ENCODE data around the gene CRKL.

- TF ChIP-seq POLR2A (IDR thresholded peaks at IDR 0.05), result no peak
- TF ChIP-seq CTCF (IDR thresholded peaks at IDR 0.05), result no peak
Measured at GRCh38 chr22:20890975-20891374, 26.2 kb upstream of the CRKL start.

Measured in esophagus squamous epithelium (tissue), 4 donors.